Activated T-cell treated with anti-CD3 and anti-CD28 coated beads for 48 hours (primary cell): ENCODE results near the gene WDR38.

Experiments
- DNase-seq: peaks from one replicate; pipeline ENCODE4 v3.0.0-alpha.2; 2020; ENCODE audit warnings: low read depth

The WDR38 gene, protein sequence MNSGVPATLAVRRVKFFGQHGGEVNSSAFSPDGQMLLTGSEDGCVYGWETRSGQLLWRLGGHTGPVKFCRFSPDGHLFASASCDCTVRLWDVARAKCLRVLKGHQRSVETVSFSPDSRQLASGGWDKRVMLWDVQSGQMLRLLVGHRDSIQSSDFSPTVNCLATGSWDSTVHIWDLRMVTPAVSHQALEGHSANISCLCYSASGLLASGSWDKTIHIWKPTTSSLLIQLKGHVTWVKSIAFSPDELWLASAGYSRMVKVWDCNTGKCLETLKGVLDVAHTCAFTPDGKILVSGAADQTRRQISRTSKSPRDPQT

DNA sequence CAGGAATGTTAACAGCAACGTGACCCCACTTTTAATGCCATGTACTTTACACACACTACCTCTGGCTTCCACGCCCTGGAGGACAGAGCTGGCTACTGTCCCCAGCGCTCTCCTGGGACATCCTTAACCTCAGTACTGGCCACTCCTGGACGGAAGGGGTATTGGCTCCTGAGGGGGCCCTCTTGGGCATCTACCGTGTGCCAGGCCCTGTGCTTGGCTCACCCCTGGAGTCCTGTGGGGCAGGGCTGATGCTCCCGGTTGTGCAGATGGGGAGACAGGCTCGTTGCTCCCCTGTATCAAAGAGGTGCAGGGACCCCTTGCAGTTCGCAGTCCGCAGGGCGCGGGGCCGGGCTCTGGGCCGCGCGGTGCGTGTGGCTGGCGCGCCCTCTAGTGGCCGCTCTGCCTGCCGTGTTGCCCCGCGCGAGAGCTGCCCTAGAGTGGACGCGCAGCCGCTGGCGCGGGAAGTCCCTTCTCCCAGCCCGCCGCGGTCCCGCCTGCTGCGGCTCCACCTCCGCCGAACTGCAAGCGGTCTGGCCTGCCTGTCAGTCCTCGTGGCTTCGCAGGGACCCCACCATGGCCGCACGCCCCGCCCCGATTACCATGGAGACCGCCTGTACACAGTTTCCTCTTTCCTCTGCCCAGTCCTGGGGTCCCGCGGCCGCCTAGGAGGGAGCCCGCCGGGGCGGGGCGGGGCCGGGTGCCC, at the start of gene WDR38:
WDR38 (plus strand) TSS at position 632 of the 703 bp plus-strand sequence. CDS start 72 bp downstream, outside the sequence.
- DNase-seq = peak; percentile 73

DNA sequence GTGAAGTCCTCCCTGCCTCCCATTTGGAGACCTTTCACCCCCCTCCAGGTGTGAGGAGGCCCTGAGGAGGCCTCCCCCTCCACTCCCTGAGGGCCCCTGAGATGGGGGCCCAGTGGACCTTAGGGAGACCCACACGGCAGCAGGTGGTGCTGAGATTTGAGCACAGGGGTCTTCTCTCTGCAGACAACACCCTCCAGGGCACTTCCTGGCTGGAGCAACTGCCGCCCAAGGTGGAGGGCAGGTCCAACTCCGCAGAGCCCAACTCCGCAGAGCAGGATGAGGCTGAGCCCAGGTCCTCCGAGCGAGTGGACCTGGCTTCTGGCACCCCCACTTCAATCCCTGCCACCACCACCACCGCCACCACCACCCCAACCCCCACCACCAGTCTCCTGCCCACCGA, 49.3 kb upstream of the WDR38 start:
- no peak for DNase-seq

DNA sequence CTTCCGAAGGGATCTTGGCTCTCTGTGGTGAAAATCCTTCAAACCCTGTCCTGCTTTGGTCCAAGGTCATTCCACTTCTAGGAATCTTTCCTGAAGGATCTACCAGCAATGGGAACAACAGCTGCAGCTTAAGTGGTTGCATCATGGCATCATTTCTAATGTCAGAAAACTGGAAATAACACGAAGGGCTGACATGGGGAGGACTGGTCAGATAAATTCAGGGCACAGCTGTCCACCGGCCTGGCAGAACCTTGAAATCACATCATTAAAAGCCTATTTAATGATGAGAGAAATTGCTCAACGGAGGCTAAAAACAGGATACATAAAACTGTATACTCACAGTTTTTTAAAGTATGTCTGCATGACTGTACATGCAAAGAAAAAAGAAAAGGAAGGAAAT, 48.1 kb upstream of the WDR38 start:
- DNase-seq = no peak

DNA sequence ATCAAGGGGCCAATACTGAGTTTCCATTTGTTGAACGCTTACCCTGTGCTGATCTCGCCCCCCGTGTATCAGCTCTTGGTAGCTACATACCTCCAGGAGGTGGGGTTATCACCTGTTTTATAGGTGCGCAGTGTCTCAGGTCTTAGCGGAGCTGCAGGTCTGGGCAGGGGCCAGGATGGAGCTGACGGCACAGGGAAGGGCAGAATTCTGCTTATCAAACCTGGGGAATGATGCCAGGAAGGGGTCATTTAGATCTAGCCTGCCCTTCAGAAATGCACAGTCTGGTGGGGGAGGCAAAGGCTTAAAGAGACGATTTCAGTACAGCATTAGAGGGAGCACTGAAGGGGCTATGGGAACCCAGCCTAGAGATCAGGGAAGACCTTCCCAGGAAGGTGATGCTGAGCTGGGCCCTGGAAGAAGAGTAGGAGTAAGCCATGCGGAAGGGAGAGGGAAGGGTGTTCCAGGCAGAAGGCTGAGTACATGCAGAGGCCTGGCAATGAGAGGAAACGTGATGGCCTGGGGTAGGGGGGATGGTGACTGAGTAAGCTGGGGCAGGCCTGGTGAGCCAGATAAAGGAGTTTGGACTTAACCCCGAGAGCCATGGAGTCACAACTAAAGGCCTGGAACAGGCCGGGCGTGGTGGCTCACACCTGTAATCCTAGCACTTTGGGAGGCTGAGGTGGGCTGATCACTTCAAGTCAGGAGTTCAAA, 44.9 kb upstream of the WDR38 start:
- no peak for DNase-seq

DNA sequence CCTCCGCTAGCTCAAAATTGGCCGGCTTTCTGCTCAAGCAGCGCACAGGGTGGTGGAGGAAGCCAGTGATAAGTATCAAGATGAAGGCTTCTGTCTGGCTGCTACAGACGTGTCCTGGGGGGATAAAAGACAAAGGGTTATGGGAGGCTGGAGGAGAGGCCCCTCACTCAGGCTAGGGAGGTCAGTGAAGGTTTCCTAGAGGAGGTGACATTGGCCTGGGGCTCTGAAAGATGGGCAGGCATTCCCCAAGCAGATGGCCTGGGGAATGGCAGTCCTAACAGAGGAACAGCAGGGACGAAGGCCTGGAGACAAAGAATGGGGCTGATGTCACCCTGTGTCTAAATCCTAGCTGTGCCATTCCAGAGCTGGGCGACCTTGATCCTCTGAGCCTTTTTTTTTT, 44.0 kb upstream of the WDR38 start:
- DNase-seq = no peak

DNA sequence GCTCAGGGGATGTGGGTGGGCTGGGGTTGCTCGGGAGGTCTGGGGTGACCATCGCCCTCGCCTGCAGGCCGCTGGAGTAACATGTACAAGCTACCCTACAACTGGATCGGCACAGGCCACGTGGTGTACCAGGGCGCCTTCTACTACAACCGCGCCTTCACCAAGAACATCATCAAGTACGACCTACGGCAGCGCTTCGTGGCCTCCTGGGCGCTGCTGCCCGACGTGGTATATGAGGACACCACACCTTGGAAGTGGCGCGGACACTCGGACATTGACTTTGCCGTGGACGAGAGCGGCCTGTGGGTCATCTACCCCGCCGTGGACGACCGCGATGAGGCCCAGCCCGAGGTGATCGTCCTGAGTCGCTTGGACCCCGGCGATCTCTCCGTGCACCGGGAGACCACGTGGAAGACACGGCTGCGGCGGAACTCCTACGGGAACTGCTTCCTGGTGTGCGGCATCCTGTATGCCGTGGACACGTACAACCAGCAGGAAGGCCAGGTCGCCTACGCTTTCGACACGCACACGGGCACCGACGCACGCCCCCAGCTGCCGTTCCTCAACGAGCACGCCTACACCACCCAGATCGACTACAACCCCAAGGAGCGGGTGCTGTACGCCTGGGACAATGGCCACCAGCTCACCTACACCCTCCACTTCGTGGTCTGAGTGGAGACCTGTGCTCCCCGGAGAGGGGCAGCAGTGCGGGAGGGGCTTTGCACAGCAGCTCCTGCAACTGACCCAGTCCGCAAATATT, 43.3 kb upstream of the WDR38 start:
- DNase-seq = no peak

DNA sequence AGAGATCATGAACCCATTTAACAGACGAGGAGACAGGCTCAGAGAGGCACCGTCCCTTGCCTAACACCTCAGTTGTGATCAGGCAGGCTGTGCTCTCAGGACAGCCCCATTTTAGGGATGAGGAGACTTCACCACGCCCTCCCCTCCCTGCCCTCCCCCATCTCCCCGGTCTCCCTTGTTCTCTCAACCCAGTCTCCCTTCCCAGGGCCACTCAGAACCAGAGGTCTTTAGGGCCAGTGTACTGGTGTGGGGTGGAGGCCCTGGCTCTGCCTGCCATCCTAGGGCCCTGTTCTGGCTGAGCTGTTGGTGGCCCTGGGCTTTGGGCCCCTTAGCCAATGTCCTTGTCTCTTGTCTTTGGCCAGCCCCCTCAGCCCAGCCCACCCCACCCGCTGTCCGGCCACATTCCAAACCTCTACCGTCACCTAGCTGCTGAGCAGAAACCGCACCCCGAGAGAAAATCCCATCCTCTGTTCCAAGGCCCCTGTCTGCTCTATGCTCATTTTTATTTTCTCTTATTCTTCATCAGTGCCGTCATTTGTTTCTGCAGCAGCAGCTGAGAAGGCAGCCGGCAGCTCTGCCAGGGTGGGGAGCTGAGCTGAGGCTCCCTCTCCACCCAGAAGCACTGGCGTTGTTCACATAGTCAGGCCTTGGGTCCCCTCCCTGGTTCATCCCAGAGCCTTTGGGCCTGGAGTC, 42.5 kb upstream of the WDR38 start:
- no peak for DNase-seq

DNA sequence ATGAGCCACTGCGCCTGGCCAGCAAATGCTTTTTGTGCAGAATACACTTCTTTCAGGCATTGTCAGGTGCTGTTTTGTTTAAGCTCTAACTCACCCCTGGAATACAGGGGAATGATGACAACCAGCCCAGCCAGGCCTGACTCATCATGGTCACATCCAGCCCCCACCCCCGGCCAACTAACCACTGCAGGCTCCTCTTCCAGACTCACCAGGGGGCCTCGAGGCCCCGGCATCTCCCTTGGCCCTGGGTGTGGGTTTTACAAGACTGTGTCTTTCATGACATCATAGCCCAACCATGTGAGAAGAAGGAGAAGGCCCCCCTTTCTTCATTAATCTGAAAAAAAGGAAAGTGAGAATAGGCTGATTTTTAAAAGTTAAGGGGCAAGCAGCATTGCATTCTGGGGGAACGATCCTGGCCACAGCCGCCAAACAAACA, 40.8 kb upstream of the WDR38 start:
- DNase-seq = no peak

DNA sequence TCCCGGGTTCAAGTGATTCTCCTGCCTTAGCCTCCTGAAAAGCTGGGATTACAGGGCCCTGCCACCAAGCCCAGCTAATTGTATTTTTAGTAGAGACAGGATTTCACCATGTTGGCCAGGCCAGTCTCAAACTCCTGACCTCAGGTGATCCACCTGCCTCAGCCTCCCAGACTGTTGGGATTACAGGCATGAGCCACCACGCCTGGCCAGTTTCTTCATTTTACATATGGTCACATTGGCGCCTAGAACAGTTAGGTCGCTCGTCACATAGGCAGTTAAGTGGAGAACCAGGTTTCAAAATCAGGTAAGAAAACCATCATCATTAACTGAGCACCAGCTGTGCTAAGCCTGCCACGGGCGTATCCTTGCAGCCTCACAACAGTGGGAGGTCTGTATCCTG, 40.2 kb upstream of the WDR38 start:
- no peak for DNase-seq

DNA sequence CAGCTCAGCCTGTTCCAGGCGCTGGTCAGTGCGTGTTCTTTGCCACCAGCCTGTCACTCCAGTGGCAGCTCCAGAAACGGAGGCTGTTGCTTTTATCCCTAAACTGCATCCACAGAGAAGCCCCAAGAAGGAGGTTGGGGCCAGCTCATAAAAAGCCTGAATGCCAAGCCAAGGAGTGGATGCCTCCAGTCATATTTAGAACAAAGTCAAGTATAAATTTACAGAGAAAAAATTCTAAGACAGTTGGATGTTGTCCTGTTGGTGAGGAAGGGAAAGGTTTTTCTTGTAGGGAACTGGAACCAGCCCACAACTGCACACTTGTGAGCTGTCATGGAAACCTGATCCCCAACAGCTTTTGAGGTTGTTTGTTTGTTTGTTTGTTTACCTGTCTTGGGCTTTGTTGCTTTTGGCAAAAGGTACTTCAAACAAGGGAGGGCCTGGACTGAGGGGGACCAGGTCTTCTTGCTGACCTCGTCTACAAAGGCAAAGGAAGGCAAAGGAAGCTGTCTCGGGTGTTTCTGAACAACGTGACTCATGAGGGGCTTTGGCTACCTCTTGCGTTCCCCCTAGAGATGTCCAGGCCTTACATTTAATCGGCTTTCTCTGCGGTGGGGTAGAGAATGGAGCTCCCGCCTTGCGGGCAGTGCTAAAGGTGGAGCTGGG, 39.6 kb upstream of the WDR38 start:
- no peak for DNase-seq

DNA sequence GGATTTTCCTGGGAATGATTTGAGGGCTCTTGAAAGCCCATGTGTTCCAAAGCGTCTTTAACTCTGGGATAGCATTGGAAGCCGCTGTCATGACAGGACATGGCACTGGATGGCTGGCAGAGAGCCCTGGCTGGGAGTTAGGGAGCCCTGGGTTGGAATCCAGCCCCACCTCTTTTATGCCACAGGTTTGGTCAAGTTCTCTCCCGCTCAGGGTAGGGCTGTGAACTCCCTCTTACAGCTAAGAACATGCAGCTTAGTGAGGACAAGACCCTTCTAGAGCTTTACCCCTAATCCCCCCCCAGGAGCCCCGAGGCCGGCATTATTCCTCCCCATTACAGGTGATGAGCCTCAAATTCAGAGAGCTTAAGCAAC, 39.1 kb upstream of the WDR38 start:
- no peak for DNase-seq

DNA sequence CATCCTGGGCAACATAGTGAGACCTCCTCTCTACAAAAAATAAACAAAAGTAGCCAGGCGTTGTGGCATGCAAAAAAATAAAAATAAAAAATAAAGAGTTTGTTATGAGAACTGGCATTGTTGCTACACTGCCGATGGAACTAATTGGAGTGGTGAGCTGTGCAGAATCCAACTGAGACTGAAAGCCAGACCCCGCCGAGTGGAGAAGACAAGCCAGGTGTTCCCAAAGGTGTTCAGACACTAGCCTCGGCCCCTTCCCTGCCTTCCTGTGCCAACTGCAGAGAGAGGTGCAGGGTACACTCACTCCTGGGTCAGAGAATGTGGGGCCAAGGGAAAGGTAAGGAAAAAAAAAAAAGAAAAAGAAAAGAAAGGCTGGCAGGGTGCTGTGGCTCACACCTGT, 37.7 kb upstream of the WDR38 start:
- no peak for DNase-seq

DNA sequence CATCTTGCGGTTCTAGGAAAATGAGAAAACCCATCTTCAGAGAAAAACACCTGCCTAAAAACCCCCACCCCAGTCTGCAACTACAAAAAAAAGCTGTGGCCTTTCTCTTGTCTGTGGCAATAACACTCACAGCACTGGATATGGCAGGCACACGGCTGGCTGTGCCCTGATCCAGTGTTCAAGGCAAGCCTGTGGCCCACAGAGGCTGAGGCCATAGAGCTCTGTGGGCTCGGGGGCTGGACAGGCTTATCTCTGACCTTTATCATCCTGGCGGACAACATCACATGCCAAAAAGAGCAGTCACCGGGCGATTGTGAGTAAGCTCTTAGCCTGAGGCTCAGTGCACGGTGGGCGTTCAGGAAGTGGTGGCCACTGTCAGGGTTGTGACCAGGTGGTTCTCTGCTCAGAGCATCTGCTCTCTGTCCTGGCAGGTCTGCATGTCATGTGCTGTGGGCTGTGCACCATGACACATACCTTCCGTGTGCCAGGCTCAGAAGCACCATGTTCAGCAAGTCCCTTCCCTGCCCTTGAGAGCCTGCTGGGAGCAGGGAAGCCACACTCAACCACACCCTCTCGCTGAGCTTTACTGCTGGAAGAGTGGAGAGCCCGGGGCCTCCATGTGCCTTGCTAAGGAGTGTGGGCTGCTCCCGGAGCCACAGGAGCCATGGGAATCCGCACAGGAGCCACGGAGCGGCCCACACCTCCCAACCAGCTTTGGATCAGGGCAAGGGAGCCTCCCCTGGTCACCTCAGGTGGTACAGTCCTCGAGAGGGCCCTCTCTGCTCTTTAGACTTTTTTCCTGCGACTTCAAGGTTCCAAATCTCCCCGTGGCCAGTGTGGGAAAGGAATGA, 34.6 kb upstream of the WDR38 start:
- no peak for DNase-seq

DNA sequence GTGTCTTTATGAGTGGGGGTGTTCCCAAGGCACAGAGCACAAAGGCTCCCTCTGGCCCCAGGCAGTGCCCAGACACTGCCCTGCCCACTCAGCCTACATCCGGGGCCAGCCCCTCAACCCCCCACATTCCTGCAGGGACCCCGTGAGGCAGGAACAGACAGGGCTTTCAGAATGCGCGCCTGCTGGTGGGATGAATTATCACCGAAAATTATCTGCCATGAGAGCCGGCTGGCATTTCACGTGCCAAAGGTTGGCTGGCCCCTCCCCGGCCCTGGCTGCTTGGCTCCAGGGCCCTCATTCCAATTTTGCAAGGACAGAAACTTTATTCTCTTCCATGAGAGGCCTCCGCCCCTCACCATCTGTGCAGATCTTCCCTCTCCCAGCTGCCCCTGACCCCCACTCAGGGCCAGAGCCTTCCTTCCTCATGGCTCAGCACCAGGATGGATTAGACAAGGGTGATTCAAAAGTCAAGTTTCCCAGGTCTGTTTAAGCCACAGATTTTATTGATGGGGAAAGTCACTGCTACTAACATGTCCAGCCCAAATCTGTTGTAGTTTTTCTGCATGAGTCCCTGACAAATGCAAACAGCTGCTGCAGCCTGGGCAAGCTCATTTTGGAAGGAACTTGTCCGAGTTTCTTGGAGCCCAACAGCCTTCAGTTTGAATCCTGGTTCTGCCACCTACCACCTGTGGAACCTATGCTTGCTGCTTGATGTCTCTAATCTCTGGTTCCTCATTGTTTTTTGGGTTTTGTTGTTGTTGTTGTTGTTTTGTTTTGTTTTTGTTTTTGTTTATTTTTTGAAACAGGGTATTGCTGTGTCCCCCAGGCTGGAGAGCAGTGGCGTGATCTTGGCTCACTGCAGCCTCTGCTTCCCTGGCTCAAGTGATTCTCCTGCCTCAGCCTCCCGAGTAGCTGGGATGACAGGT, 32.3 kb upstream of the WDR38 start:
- DNase-seq = no peak

DNA sequence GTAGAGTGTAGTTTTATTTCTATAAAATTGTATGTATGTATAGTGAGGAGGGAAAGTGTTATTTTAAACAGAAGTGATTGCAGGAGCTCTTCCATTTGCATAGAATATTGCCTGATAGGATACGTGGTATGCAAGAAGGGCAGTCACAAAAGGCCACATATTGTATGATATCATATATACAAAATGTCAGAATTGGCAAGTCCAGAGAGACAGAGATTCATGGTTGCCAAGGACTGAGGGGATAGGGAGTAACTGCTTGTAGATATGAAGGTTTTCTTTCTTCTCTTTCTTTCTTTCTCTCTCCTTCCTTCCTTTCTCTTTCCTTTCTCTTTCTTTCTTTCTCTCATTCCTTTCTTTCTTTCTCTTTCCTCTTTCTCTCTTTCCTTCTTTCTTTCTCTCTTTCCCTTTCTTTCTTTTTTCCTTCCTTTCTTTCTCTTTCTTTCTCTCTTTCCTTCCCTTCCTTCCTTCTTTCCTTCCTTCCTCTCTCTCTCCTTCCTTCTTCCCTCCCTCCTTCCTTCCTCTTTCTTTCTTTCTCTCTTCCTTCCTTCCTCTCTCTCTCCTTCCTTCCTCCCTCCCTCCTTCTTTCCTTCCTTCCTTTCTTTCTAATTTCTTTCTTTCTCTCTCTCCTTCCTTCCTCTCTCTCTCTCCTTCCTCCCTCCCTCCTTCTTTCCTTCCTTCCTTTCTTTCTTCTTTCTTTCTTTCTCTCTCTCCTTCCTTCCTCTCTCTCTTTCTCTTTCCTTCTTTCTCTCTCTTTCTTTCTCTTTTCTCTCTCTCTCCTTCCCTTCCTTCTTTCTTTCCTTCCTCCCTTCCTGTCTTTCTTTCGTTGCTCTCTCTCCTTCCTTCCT, 24.5 kb upstream of the WDR38 start:
- DNase-seq = no peak

DNA sequence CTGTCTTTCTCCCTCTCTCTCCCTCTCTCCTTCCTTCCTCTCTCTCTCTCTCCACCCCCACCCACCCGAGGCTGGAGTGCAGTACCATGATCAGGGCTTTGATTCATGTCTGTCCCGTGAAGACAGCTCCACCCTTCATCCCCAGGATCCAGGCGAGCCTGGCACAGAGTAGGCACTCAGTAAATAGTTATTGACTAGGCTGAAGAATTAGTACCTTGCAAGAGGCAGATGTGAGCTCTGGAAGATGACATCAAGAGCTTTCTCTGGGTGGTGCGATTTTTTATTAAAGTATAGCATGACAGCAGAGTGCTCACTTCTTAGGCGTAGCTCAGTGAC, 24.0 kb upstream of the WDR38 start:
- DNase-seq = no peak

DNA sequence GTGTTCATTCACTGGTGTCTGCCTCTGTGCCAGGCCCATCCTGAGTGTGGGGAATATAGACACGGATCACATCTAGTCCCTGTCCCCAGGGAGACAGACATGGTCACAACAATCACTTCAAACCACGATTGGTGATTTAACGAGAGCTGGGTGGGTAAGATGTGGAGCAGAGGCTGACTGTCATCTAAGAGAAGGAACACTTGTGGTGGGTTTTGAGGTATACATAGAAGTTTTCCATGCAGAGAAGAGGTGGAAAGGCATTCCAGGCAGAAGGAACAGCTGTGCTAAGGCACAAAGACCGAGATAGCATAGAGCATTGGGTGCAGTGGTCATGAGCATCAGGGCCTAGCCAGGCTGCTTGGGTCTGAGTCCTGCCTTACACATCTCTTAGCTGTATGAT, 22.7 kb upstream of the WDR38 start:
- DNase-seq = no peak

DNA sequence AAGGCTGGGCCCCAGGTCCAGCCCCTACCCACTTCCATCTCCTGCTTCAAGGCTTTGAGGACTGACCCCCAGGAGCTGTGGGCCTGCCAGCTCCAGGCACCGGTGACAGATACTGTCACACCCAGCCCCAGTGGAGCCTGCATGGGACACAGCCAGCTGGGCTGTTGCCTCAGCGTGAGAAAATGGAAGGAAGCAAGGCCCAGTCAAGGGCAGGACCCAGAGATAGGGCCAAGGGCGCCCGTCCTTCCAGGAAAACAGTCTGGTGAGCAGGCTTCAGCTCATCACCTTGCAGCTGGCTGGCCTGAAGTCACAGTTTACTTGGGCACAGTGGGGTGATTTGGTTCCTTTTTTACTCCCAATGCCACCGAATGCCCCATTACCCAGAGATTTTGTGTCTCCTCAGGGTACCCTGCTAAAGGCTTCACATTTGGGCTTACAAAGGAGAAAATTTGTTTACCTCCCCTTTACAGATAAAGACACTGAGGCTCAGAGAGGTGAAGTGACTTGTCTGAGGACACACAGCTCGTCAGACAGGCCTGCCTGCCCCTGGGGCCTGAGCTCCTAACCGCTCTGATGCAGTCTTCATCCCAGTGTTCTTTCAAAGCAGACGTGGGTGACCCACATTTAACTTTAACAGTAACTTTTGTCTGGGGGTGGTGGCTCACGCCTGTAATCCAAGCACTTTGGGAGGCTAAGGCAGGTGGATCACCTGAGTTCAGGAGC, 21.5 kb upstream of the WDR38 start:
- no peak for DNase-seq
